Osteocyte (in vitro differentiated cells): Measurements from ENCODE around the gene RPL32. TPM values are rescaled to one million over a fixed set of nuclear protein-coding genes. Genes with fewer than 3 reads are reported as not detected.
"Not testable (repeated sequence)": the region's sequence is repeated elsewhere in the genome, so short reads cannot be mapped to it uniquely, and the experiment has no call there.

Experiments used
- DNase-seq: peaks from one replicate; pipeline ENCODE4 v3.0.0; 2021; ENCODE audit warnings: mixed read lengths; ENCODE audit not compliant: unreplicated experiment; ENCODE audit errors: extremely low spot score
- H3K27ac Mint-ChIP-seq: one replicate; pipeline ENCODE4 v1.8.0; 2021; ENCODE audit warnings: mild to moderate bottlenecking, mixed read lengths; ENCODE audit not compliant: unreplicated experiment
- H3K27me3 Mint-ChIP-seq: one replicate; pipeline ENCODE4 v1.8.0; 2021; ENCODE audit warnings: mixed read lengths; ENCODE audit not compliant: unreplicated experiment
- H3K36me3 Mint-ChIP-seq: one replicate; pipeline ENCODE4 v1.8.0; 2021; ENCODE audit warnings: mixed read lengths; ENCODE audit not compliant: unreplicated experiment
- H3K4me1 Mint-ChIP-seq: one replicate; pipeline ENCODE4 v1.8.0; 2021; ENCODE audit warnings: mixed read lengths; ENCODE audit not compliant: unreplicated experiment
- H3K4me3 Mint-ChIP-seq: one replicate; pipeline ENCODE4 v1.8.0; 2021; ENCODE audit warnings: mild to moderate bottlenecking, moderate library complexity, mixed read lengths; ENCODE audit not compliant: unreplicated experiment
- H3K9me3 Mint-ChIP-seq: one replicate; pipeline ENCODE4 v1.8.0; 2021; ENCODE audit warnings: mixed read lengths; ENCODE audit not compliant: unreplicated experiment
- CTCF ChIP-seq: fragments of 200-600 bp; sonication (generic); IDR thresholded peaks from 2 replicates; pipeline ENCODE4 v1.5.0; 2021; ENCODE audit warnings: antibody characterized with exemption, mild to moderate bottlenecking, moderate library complexity
- total RNA-seq: library from RNA; stranded (reverse); gene quantifications from 2 replicates; pipeline ENCODE4 v1.2.1, GENCODE V29; 2021

RPL32 gene
- total RNA-seq, 1 donor from 2014 or later = 1,247 TPM

GRCh38 chr3:12793701-12794100 is 47.7 kb downstream of the RPL32 start:
- H3K4me3 Mint-ChIP-seq = no peak overlapping the region
- H3K27me3 Mint-ChIP-seq = no peaks in the 10 kb centered on the region
- no peak for TF ChIP-seq CTCF
- no peaks in the 10 kb centered on the region for H3K9me3 Mint-ChIP-seq
- no peak for DNase-seq
- H3K27ac Mint-ChIP-seq = no peak overlapping the region
- H3K4me1 Mint-ChIP-seq = peaks cover 8% of the 10 kb centered on the region
- no peaks in the 10 kb centered on the region for H3K36me3 Mint-ChIP-seq

- no peaks in the 10 kb centered on the region for H3K36me3 Mint-ChIP-seq
- H3K4me1 Mint-ChIP-seq = peaks cover 4% of the 10 kb centered on the region
- no peak overlapping the region for H3K27ac Mint-ChIP-seq
- DNase-seq = no peak
- no peak for TF ChIP-seq CTCF
- H3K4me3 Mint-ChIP-seq = no peak overlapping the region
- no peaks in the 10 kb centered on the region for H3K9me3 Mint-ChIP-seq
- peaks cover 8% of the 10 kb centered on the region for H3K27me3 Mint-ChIP-seq
Observed at GRCh38 chr3:12791430-12791829, 49.9 kb downstream of the RPL32 start.

GRCh38 chr3:12787967-12788690 is 53.2 kb downstream of the RPL32 start:
- H3K27ac Mint-ChIP-seq, H3K4me1 Mint-ChIP-seq, DNase-seq, H3K36me3 Mint-ChIP-seq, H3K9me3 Mint-ChIP-seq, H3K4me3 Mint-ChIP-seq: not testable (repeated sequence)
- H3K27me3 Mint-ChIP-seq = peaks cover 29% of the 10 kb centered on the region

DNA sequence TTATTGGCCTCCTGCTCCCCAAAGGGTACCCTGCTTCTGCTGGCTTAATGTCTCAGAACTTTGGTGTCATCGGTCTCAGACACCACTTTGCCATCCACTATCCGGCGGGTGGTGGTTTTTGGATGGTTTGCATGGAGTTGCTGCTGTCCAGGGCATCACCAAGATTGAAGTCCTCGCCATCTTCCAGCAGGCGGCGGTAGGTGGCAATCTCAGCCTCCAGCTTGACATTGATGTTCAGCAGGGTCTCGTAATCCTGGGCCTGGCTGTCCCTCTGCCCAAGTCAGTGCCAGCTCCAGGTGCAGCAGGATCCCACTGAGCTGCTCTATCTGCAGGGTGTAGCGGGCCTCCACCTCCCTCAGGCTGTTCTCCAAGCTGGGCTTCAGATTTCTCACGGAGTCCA is 54.0 kb downstream of the RPL32 start:
- not testable (repeated sequence) for H3K27ac Mint-ChIP-seq, H3K4me3 Mint-ChIP-seq, H3K9me3 Mint-ChIP-seq, H3K4me1 Mint-ChIP-seq, H3K36me3 Mint-ChIP-seq
- peak; percentile 61 for TF ChIP-seq CTCF
- H3K27me3 Mint-ChIP-seq = peaks cover 37% of the 10 kb centered on the region
- peak; percentile 89 for DNase-seq

GRCh38 chr3:12785096-12785495 is 56.3 kb downstream of the RPL32 start:
- H3K27me3 Mint-ChIP-seq = peaks cover 42% of the 10 kb centered on the region
- DNase-seq = no peak
- no peak overlapping the region for H3K27ac Mint-ChIP-seq
- no peak overlapping the region for H3K4me3 Mint-ChIP-seq
- no peaks in the 10 kb centered on the region for H3K36me3 Mint-ChIP-seq
- TF ChIP-seq CTCF = no peak
- no peaks in the 10 kb centered on the region for H3K9me3 Mint-ChIP-seq
- H3K4me1 Mint-ChIP-seq = no peaks in the 10 kb centered on the region

Other genes starting within 250 kb of the RPL32 start
- gene RAF1, start 177.4 kb downstream of the RPL32 start, total RNA-seq = 87.3 and 90.3 TPM in 2 replicates
- 2.0 and 2.4 TPM in 2 replicates for gene TMEM40, start 82.3 kb downstream of the RPL32 start, total RNA-seq
- 9.6 and 10.4 TPM in 2 replicates for gene CAND2, start 44.9 kb downstream of the RPL32 start, total RNA-seq
- gene IQSEC1, start 231.9 kb upstream of the RPL32 start, total RNA-seq = 37.9 and 38.7 TPM in 2 replicates